H1 (cell line): ENCODE results near the gene CTIF. TPM values are rescaled to one million over a fixed set of nuclear protein-coding genes. Genes with fewer than 3 reads are reported as not detected.

ENCODE experiments used
- BACH1 ChIP-seq: IDR thresholded peaks from 2 replicates; pipeline ENCODE4 v1.6.1; 2012; ENCODE audit warnings: low read length, improper control_type of control experiment
- BCL11A ChIP-seq, 2 experiments: IDR thresholded peaks; one replicate each; pipeline ENCODE4 v1.6.1; 2011; ENCODE audit warnings: low read depth in 2 of 2, low read length in 2 of 2, mild to moderate bottlenecking in 2 of 2
- EP300 ChIP-seq, 2 experiments: IDR thresholded peaks; 1 replicate in 1 of 2; 2 replicates in 1 of 2; pipeline ENCODE4 v1.6.1; 2011 to 2012; ENCODE audit warnings: low read depth in 2 of 2, low read length in 2 of 2, mild to moderate bottlenecking in 2 of 2, borderline replicate concordance in 1 of 2, inconsistent platforms in 1 of 2, moderate library complexity in 1 of 2
- FOSL1 ChIP-seq: IDR thresholded peaks from 2 replicates; pipeline ENCODE4 v1.6.1; 2011; ENCODE audit warnings: mild to moderate bottlenecking, low read depth, low read length, moderate library complexity; ENCODE audit not compliant: insufficient read depth
- GTF2F1 ChIP-seq: IDR thresholded peaks from 2 replicates; pipeline ENCODE4 v1.6.1; 2012; ENCODE audit warnings: low read depth, low read length, improper control_type of control experiment, borderline replicate concordance
- HDAC6 ChIP-seq: IDR thresholded peaks from one replicate; pipeline ENCODE4 v1.7.1; 2012; ENCODE audit warnings: low read depth, mild to moderate bottlenecking, inconsistent platforms, low read length, moderate library complexity
- KDM4A ChIP-seq: IDR thresholded peaks from one replicate; pipeline ENCODE4 v1.7.1; 2012; ENCODE audit warnings: low read depth, mild to moderate bottlenecking, moderate library complexity, low read length, inconsistent platforms; ENCODE audit not compliant: severe bottlenecking
- POLR2AphosphoS5 ChIP-seq: IDR thresholded peaks from 2 replicates; pipeline ENCODE4 v1.6.1; 2011; ENCODE audit warnings: low read depth, low read length
- SIRT6 ChIP-seq: IDR thresholded peaks from one replicate; pipeline ENCODE4 v1.7.1; 2012; ENCODE audit warnings: low read length, inconsistent platforms
- polyA plus RNA-seq, 7 experiments: library from polyadenylated mRNA; depleted of rRNA in 3 of 7; stranded (reverse) in 5 of 7; unstranded in 2 of 7; fragments of >200 nt in 5 of 7; fragments of 200-250 nt in 2 of 7; gene quantifications; 1 replicate in 5 of 7; 2 replicates in 1 of 7; 4 replicates in 1 of 7; pipeline versions ENCODE4 v1.2.1 to v1.2.3, GENCODE V29; 2011 to 2013; ENCODE audit warnings: missing spikeins in 2 of 7, mixed read lengths in 2 of 7
- total RNA-seq: library from RNA; stranded (reverse); fragmentation: NEBNext Ultra II Directional; extraction: Animal tissue kit (Norgen Biotek cat#: 25700); gene quantifications from 2 replicates; pipeline ENCODE4 v1.2.1, GENCODE V29; 2021
- TF ChIP-seq, protein P1 (sequence below): fragments of 300-600 bp; sonication (generic); IDR thresholded peaks from 2 replicates; pipeline ENCODE4 v1.7.1; 2012; ENCODE audit warnings: low read length, moderate library complexity, mild to moderate bottlenecking, inconsistent platforms; ENCODE audit not compliant: insufficient replicate concordance
- TF ChIP-seq, protein P2 (sequence below): IDR thresholded peaks from 2 replicates; pipeline ENCODE4 v1.6.1; 2011; ENCODE audit warnings: low read depth, mild to moderate bottlenecking, low read length; ENCODE audit not compliant: insufficient read depth

CTIF gene
- total and polyA plus RNA-seq, 2 of the 8 experiments (the other 6 are each of a cell fraction or from before 2014, with no cell fraction given) = 9.0 to 17.8 TPM

DNA sequence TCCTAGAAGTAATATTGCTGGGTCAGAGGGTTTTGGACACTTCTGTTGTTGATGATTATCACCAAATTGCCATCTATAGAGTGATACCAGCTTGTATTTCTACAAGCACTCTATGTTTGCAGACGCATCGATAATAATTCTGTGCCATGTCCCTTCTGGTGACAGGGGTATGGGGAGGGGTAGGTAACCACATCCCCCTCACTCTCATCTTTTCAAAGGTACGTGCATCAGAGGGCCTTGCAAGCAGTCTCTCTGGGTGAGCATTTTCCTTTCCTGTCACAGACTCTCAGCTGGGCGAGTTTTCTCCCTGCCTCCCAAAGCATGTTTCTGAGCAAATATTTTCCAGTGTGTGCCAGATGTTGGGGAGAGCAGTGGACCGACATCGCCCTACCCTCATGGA lies 314.0 kb downstream of the CTIF start (continued):
- TF ChIP-seq, protein P1, sequence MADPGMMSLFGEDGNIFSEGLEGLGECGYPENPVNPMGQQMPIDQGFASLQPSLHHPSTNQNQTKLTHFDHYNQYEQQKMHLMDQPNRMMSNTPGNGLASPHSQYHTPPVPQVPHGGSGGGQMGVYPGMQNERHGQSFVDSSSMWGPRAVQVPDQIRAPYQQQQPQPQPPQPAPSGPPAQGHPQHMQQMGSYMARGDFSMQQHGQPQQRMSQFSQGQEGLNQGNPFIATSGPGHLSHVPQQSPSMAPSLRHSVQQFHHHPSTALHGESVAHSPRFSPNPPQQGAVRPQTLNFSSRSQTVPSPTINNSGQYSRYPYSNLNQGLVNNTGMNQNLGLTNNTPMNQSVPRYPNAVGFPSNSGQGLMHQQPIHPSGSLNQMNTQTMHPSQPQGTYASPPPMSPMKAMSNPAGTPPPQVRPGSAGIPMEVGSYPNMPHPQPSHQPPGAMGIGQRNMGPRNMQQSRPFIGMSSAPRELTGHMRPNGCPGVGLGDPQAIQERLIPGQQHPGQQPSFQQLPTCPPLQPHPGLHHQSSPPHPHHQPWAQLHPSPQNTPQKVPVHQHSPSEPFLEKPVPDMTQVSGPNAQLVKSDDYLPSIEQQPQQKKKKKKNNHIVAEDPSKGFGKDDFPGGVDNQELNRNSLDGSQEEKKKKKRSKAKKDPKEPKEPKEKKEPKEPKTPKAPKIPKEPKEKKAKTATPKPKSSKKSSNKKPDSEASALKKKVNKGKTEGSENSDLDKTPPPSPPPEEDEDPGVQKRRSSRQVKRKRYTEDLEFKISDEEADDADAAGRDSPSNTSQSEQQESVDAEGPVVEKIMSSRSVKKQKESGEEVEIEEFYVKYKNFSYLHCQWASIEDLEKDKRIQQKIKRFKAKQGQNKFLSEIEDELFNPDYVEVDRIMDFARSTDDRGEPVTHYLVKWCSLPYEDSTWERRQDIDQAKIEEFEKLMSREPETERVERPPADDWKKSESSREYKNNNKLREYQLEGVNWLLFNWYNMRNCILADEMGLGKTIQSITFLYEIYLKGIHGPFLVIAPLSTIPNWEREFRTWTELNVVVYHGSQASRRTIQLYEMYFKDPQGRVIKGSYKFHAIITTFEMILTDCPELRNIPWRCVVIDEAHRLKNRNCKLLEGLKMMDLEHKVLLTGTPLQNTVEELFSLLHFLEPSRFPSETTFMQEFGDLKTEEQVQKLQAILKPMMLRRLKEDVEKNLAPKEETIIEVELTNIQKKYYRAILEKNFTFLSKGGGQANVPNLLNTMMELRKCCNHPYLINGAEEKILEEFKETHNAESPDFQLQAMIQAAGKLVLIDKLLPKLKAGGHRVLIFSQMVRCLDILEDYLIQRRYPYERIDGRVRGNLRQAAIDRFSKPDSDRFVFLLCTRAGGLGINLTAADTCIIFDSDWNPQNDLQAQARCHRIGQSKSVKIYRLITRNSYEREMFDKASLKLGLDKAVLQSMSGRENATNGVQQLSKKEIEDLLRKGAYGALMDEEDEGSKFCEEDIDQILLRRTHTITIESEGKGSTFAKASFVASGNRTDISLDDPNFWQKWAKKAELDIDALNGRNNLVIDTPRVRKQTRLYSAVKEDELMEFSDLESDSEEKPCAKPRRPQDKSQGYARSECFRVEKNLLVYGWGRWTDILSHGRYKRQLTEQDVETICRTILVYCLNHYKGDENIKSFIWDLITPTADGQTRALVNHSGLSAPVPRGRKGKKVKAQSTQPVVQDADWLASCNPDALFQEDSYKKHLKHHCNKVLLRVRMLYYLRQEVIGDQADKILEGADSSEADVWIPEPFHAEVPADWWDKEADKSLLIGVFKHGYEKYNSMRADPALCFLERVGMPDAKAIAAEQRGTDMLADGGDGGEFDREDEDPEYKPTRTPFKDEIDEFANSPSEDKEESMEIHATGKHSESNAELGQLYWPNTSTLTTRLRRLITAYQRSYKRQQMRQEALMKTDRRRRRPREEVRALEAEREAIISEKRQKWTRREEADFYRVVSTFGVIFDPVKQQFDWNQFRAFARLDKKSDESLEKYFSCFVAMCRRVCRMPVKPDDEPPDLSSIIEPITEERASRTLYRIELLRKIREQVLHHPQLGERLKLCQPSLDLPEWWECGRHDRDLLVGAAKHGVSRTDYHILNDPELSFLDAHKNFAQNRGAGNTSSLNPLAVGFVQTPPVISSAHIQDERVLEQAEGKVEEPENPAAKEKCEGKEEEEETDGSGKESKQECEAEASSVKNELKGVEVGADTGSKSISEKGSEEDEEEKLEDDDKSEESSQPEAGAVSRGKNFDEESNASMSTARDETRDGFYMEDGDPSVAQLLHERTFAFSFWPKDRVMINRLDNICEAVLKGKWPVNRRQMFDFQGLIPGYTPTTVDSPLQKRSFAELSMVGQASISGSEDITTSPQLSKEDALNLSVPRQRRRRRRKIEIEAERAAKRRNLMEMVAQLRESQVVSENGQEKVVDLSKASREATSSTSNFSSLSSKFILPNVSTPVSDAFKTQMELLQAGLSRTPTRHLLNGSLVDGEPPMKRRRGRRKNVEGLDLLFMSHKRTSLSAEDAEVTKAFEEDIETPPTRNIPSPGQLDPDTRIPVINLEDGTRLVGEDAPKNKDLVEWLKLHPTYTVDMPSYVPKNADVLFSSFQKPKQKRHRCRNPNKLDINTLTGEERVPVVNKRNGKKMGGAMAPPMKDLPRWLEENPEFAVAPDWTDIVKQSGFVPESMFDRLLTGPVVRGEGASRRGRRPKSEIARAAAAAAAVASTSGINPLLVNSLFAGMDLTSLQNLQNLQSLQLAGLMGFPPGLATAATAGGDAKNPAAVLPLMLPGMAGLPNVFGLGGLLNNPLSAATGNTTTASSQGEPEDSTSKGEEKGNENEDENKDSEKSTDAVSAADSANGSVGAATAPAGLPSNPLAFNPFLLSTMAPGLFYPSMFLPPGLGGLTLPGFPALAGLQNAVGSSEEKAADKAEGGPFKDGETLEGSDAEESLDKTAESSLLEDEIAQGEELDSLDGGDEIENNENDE = no peak
- TF ChIP-seq GTF2F1 (no peak), FOSL1 (no peak), BACH1 (no peak), BCL11A (IDR thresholded peaks at IDR 0.05; ENCODE audit: low read depth in 2 of 2, low read length in 2 of 2) (no peak), KDM4A (no peak), POLR2AphosphoS5 (no peak), EP300 (IDR thresholded peaks at IDR 0.05; ENCODE audit: borderline replicate concordance in 1 of 2, low read depth in 2 of 2, low read length in 2 of 2) (no peak), HDAC6 (no peak), SIRT6 (no peak)
- TF ChIP-seq, protein P2, sequence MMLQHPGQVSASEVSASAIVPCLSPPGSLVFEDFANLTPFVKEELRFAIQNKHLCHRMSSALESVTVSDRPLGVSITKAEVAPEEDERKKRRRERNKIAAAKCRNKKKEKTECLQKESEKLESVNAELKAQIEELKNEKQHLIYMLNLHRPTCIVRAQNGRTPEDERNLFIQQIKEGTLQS = no peak
